ENCODE measurements around the gene BSND.
A peak's percentile ranks its signal among the peaks of the same experiment; 100 is the strongest.
"Not testable (repeated sequence)": the region's sequence is repeated elsewhere in the genome, so short reads cannot be mapped to it uniquely, and the experiment has no call there.

BSND gene

DNA sequence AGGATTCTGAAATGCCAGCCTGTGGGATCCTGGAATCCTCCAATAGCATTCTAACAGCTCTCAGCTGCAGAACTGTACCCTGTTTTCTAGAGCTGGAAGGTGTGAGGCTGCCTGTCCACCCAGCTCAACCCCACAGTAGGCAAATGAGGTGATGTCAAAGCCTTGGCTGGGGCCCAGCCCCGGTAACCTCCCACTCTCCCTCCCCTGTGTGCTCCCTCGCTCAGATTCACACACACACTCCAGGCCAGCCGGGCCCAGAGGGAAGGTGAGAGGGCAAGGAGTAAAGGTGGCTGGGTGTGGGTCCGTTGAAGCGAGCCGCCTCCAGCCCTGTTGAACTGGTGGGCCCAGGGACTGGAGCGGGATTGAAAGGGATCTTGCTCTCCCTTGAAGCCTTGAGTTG is at the start of gene BSND:
TSS of gene BSND (plus strand) at position 257 of the 400 bp plus-strand sequence. CDS start 254 bp downstream, outside the sequence.
- DNase-seq (ENCODE audit: low read depth in 2 of 2) = no peak

DNA sequence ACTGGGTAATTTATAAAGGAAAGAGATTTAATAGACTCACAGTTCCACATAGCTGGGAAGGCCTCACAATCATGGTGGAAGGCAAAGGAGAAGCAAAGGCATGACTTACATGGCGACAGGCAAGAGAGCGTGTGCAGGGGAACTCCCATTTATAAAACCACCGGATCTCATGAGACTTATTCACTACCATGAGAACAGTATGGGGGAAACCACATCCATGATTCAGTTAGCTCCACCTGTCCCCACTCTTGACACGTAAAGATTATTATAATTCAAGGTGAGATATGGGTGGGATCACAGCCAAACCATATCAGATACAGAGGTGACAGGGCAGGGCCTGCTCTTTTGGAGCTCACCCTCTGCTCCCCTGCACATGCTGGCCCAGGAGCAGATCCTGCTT is 49.7 kb upstream of the BSND start:
- no peak for DNase-seq (ENCODE audit: low read depth in 2 of 2)

DNA sequence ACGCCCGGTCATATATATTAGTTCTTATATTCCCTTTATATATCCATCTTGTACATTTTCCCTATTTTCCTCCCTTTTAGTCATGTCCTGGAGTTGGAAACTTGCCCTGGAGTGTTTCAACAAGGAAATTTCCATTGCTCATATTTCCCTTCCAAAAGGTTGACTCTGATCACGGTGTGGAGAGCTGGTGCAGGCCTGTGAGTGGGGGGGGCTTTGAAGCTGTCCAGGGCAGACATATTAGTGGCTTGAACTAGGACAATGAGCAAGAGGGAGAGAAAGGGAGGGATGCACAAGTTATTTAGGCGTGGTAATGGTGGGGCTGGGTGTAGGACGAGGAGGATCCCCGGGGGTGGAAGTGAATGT is 48.7 kb upstream of the BSND start:
- DNase-seq (ENCODE audit: low read depth in 2 of 2) = no peak

DNA sequence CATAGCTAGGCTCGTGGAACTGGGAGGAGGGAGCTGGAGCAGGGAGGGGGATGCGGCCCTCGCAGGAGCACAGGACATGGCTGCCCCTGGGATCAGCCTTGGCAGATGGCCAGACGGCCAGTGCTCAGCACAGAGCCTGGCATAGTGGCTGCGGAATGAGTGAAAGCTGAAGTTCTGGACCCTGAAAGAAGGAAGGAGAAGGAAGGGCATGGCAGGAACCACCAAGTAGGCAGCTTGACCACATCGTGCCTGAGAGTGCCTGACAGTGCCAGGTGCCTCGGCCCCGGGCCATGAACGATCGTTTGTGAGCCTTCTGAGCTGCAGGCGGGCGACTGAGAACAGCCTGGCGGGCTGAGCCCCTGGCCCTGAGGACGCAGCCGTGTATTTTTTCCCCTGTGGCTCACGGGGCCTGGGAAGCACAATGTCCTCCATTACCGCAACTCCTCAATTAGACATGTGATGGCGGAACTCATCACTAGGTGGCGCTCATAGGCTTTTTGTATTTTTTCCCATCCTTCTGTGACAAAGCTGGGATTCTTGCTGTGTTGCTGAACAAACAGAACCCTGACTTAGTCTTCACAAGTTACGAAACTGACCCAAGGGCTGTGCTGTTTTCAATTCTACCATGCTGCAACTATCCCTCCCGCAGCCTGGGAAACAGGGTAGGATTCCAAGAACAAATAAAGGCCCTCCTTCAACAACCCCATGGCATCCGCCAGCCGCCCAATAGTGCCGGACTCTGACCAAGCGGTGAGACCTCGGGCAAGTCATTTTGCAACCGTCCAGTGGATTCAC is 48.2 kb upstream of the BSND start:
- peak; percentile 61 to 66 for DNase-seq (ENCODE audit: low read depth in 2 of 2)

DNA sequence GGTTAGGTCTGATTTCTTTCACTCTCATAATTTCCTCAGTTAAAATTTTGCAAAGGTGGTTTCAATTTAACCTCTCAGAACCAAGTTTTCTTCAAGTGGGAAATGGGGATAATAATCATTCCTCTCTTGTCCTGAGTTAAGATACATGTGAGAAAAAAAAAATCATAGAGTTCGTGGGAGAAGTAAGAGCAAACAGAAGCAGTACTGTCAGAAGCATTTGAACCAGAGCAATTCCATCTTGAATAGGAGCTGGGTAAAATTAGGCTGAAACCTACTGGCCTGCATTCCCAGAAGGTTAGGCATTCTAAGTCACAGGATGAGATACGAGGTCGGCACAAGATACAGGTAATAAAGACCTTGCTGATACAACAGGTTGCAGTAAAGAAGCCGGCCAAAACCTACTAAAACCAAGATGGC is 46.9 kb upstream of the BSND start:
- no peak for DNase-seq (ENCODE audit: low read depth in 2 of 2)

DNA sequence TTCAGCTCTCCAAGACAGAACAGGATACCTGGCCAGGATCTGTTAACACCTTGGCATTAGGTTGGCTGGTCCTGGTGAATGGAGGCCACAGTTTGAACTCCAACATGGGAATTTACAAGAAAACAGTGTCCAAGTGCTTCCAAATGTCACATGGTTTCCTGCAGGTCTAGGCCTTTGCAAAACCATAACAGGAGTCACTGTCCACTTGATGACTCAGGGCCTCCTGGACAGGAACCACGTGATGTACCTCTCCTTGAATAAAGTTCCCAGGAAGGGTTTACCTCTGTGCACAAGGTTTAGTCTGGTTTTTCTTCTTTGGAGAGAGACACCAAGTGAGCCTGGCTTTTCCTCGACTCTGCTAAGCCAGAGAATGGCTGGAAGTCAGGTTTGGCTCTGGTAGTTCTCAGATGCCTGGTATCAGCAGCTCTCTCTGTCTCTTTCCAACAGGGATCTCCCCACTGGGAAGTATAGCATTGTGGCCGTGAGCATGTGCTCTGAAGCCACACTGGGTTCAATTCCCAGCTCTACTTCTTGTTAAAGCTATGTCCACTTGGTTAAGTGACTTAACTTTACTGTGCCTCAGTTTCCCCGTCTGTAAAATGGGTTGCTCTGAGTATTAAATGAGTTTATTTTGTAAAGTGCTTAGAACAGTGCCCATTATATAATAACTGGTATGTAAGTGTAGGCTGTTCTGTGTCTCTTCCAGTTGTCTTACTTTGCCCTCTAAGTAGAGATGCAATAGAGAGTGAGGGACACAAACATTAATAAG is 45.6 kb upstream of the BSND start:
- no peak for DNase-seq (ENCODE audit: low read depth in 2 of 2)

DNA sequence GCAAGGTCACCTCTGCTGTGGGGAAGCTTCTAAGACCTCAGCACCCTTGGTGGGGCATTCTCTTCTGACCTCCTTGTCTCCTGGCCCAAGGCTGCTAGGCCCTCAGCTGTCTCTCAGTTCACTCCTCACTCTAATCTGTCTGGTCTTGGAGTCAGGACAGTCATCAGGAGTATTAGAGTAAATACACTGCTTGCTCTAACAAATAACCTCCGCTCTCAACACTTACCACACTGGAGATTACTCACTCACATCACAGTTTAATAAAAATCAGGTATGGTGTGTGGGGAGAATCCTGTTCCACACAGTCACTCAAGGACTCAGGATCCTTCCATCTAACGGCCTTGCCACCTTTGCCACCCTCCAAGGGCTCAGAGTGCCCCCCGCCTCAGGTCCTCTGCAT is 44.9 kb upstream of the BSND start:
- no peak for DNase-seq (ENCODE audit: low read depth in 2 of 2)

DNA sequence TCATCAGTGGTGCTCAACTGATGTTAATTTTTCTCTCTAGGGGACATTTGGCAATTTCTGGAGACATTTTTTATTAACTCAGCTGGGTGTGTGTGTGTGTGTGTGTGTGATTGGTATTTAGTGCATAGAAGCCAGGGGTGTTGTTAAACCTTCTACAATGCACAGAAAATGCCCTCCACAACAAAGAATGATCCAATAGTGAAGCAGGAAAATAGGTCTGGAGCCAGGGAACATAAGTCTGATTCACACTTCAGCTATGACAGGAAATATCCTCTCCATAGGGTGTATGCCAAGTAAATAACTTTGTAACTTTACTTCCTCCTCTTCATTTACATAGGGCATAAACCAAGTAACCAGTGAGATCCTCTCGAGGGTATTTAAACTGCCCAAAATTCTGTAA is 43.4 kb upstream of the BSND start:
- peak; percentile 45 to 55 for DNase-seq (ENCODE audit: low read depth in 2 of 2)

DNA sequence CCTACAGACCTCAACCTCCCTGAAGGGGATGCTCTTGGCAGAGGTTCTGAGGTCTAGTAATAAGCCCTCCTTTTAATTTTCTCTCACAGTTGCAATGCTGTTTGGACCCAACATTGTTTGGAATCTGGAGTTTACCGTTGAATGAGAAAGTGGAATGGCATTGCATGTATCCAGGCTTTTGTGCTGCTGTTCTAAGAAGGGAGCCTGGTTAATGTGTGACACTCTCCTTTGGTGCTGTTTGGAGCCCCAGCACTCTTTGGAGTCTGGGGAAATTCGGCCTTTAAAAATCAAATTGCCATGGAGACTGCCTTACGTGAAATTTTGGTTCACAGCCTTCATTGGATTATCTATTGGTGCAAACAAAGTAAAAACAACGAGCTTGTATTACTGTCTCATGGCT is 42.0 kb upstream of the BSND start:
- DNase-seq (ENCODE audit: low read depth in 2 of 2) = no peak

DNA sequence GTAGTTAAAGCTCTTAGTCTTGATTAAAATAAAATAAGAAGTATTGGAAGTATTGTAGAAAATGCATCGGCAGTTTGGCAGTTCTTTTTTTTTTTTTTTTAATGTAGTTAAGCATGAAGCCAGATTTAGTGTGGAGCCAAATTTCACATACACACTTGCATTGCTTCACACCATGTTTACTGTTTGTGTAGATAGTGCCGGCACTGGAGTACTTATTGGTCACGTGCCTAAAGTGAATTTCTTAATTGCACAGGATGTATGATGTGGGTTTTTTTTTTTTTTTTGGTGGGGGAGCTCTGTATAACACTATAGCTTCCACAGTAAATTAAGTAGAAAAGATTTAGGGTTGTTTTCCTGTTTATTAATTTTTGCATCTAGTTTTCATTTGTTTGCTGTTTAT is 39.5 kb upstream of the BSND start:
- no peak for DNase-seq (ENCODE audit: low read depth in 2 of 2)

DNA sequence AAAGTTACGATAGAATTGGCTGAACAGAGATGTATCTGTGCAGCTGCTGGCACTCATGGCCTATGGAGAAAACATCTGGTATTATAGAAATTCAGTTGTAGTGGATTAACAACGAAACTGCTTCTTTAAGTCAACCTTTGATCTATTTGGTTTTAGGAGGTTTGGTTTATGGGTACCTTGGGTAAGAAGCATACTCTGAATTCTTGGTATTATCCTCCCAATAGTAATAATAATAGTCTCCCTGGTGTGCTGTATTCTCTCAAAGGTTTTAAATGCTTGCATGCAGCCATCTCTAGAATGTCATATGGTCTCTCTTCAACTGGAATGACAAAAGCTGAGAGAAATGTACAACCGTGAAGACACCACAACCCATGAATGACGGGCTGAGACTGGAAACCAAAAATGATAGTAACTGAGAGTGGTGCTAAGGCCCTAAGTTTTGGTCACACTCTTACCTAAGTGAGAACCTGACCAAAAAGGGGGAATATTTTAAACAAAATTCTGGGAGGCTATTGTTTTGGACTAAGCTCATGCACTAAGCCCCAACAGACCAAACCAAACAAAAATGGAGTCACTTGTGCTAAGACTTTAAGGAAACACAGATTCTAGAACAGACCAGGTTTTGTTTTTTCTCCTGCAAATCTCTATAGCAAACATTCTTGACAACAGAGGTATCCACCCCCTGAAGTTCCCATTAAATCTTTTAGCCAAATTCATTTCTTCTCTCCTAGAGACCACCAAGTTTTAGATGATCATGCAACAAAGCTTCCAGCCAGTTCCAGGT is 35.9 kb upstream of the BSND start:
- DNase-seq (ENCODE audit: low read depth in 2 of 2) = no peak

DNA sequence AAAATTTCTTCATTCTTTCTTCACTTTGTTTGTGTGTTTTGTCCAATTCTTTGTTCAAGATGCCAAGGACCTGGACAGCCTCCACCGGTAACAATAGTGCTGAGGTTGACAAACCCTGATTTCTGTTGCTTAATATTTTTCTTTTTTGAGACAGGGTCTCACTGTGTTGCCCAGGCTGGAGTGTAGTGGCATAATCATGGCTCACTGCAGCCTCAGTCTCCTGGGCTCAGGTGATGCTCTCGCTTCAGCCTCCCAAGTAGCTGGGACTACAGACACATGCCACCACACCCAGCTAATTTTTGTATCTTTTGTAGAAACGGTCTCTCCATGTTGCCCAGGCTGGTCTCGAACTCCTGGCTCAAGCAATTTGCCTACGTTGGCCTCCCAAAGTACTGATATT is 34.9 kb upstream of the BSND start:
- not testable (repeated sequence) for DNase-seq (ENCODE audit: low read depth in 2 of 2)

DNA sequence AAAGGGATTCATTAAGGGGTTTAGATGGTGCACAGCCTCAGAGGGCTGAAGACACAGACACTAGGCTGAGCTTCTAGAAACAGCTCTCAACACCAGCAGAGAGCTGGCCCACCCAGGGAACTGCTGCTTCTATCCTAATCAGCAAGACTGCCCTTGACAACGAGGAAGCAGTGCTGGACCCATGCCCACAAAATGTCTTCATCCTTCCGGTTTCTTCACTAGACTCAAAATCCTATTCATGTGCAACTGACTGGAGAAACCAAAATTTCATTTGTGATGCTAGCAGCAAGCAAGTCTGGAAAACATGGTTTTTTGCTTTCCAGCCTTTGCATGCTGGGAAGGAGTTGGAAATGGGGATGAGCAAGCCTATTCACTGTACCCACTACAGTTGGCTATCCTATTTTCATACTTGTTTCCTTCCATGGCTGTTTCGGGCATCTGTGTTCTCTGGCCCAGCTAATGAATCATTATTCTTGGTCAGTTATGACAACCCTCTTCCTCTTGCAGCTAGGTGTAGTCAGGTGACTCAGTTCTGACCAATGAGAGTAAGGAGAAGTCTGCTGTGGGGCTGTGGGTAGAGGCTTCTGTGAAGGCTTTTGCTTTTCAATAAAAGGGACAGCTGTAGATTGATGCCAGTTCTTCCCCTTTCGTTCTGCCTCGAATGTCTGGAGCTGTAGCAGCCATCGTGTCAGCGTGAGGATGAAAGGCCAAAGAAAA is 33.0 kb upstream of the BSND start:
- DNase-seq (ENCODE audit: low read depth in 2 of 2) = no peak

DNA sequence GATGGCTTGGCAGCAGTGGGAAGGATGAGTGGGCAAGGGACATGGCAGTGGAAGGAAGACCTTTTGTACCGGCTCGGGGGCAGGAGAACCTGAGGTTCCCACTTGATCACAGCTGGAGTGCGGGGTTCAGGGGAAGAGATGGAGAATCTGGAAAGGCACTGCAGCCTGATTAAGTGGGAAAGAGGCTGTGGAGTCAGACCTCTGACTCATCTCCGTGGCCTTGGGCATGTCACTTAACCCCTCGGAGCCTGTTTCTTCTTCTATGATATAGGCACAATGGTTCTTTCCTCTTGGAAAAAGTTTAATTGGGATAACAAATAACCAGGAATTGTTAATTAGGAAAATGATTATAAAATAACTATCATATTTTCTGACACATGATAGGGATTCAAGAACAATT is 31.4 kb upstream of the BSND start:
- DNase-seq (ENCODE audit: low read depth in 2 of 2) = no peak

DNA sequence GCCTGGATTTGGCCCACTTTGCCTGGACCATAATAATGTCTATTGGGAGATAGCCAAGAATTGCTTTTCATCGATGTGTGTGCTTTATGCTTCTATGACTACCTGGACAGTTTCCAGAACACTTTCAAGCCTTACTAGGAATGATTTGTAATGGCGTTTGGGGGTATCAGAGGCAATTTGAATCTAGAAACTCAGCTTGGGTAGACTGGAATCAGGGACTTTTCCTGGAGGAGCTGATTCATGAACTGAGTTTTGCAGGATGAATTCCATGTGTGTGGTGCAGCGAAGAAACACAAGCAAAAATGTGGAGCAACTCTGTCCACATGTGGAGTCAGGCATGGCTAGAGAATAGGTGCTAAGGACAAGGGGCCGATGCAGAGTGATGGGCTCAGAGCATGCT is 30.2 kb upstream of the BSND start:
- peak in 1 of 2 experiments; percentile 21 for DNase-seq (ENCODE audit: low read depth in 2 of 2)

DNA sequence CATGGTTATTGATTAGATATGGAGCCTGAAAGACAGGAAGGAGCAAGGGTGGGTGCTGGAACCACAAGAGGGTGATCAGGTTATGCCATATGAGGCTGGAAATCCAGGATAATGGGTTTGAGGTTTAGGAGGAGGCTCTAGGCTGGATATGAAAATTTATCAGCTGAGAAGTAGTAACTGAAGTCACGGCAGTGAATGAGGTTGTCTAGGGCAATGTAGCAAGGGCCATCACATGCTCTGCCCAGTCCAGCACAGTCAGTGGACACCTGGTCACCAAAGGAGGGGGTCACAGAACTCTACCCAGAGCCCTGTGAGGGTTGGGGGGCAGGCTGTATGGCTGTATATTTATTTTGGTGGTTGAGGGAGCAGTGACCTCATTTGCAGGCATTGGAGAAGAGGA is 28.9 kb upstream of the BSND start:
- no peak for DNase-seq (ENCODE audit: low read depth in 2 of 2)

DNA sequence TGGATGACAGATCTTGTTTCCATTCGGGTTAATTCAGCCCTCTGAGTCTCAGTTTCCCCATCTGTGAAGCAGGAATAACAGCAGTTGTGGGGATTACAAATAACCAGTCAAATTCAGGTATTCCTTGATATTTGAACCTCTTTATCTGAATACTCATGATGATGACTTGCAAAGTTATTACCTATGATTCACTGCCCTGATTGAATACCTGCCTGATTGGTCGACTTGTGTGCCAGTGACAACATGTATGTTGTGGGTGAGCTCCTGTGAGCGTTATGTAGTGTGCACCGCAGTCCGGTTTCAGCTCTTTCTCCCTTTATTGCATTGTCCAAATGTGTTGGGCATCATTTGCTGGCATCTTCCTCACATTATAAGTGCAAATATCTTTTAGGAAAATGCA is 27.8 kb upstream of the BSND start:
- no peak for DNase-seq (ENCODE audit: low read depth in 2 of 2)

DNA sequence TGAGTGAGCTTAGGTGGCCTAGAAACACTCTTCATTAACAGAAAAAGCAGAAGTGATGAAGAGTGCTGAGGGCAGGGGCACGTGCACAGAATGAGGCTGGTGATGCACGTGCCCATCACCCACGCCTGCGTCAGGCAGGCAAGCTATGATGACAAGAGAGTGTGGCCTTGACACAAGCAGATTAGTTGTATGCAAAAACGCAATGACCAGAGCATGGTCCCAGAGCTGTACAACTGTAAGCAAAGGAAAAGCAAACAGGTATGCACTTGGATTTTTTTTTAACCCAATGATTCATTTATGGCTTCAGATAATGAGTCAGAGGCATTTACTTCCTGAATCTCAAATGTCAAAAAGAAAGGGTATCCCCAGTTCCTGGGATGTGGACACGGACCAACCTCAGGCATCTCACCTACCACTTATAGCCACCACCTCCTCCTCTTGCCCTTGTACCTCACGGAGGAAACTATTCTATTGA is 27.4 kb upstream of the BSND start:
- no peak for DNase-seq (ENCODE audit: low read depth in 2 of 2)

DNA sequence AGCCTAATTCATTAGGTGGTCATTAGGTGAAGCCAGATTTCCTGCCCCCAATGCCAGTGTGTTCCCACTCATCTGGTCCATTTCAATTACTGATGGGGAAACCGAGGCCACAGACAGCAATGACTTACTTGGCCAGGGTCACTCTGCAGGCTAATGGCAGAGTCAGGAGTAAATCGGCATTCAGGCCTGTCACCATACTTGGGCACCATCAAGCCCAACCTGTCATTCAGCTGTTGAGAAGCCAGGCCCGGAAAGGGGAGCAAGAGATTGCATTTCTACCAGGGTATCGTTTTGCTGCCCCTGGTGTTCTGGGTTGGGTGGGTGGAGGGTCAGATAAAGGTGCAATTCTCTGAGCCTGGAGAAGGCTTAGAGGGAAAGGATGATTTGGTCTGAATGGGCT is 26.3 kb upstream of the BSND start:
- no peak for DNase-seq (ENCODE audit: low read depth in 2 of 2)

DNA sequence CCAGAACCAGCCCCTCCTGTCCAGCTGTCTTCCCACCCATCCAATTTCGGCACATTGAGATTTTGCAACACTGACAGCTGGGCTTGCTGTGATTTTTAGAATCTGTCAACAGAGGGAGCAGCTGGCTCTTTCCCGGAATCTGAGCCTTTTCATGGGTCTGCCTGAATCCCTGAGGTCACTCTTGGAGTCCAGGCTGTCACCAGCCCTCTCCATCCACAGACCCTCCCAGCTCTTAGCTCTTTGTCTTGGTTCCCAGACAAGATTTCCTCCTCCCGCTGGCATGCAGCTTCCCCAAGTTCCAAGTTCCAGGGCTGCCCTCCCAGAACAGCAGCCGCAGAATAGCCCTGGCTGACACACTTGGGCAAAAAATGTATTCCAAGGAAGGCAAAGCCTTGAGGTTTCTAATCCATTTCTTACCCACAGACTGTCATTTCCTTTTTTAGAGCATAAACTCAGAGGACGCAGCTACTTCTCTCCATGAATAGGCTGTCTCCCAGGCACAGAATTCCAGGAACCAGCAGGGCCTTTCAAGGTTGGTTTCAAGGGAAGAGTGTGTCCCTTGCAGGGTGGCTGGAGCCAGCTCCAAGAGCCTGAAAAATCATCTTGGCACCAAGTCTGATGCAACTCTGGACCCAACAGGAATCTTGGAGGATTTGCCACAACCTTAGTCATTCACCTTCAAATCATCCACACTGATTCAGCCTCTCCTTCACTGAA is 25.4 kb upstream of the BSND start:
- no peak for DNase-seq (ENCODE audit: low read depth in 2 of 2)
